K562 (cell line): Measurements from ENCODE around the gene LRP6. TPM values are rescaled to one million over a fixed set of nuclear protein-coding genes. Genes with fewer than 3 reads are reported as not detected.

ENCODE experiments used
- ATAC-seq: fragments of 200-7000 bp; cut with Tn5 transposase; 3 replicates; pipeline ENCODE4 v1.9.1; 2020; ENCODE audit warnings: moderate library complexity
- BruUV-seq: library from RNA; stranded (reverse); fragments of 400-500 nt; replicated peaks from 2 replicates; lab custom pipeline; 2021; lab: Mats Ljungman, UMichigan
- CTCF ChIA-PET: fragments of 300-600 bp; formaldehyde crosslinking; extraction: SDS; loops from one replicate; lab custom pipeline; 2021; ENCODE audit warnings: low intra/inter-chr PET ratio; lab: Yijun Ruan, JAX
- POLR2A ChIA-PET: fragments of 300-600, 350-650 bp; sonication (Branson Sonifier 250); formaldehyde crosslinking; extraction: SDS; loops from one replicate; lab custom pipeline; 2021; ENCODE audit warnings: antibody characterized with exemption, inconsistent platforms; lab: Yijun Ruan, JAX
- DNase-seq, 4 experiments: peaks; one replicate each; pipeline versions ENCODE4 v3.0.0 to v3.0.0-alpha.2; 2011 to 2018; ENCODE audit warnings: low spot score in 3 of 4, mixed read lengths in 3 of 4; ENCODE audit errors: extremely low read depth in 1 of 4
- FAIRE-seq: peaks from 2 replicates; lab custom pipeline; 2011; peaks lifted over from hg19 to GRCh38; lab: Jason Lieb, UNC
- H2AFZ ChIP-seq: 2 replicates; pipeline ENCODE4 v1.6.0; 2011; ENCODE audit warnings: low read depth, low read length, control low read depth, inconsistent platforms
- H3K27ac ChIP-seq: fragments of 200-600 bp; 3 replicates; pipeline ENCODE4 v1.8.0; 2011; ENCODE audit warnings: low read depth, mild to moderate bottlenecking, control low read depth, inconsistent platforms, low read length, moderate library complexity, mixed read lengths; ENCODE audit errors: extremely low read depth
- H3K27me3 ChIP-seq, 2 experiments: fragments of 300-600 bp in 1 of 2; 2 replicates in 1 of 2; 3 replicates in 1 of 2; pipeline versions ENCODE4 v1.6.0 to v1.8.0; 2011; ENCODE audit warnings: inconsistent platforms in 2 of 2, low read length in 2 of 2, mild to moderate bottlenecking in 1 of 2, mixed read lengths in 1 of 2, moderate library complexity in 1 of 2; ENCODE audit not compliant: control insufficient read depth in 2 of 2, insufficient read depth in 2 of 2
- H3K36me3 ChIP-seq: fragments of 300-600 bp; 3 replicates; pipeline ENCODE4 v1.8.0; 2011; ENCODE audit warnings: mild to moderate bottlenecking, low read length, inconsistent platforms; ENCODE audit not compliant: control insufficient read depth, insufficient read depth
- H3K4me1 ChIP-seq, 2 experiments: fragments of 200-600 bp in 1 of 2; replicated peaks in 1 of 2; 2 replicates in 1 of 2; 3 replicates in 1 of 2; pipeline versions ENCODE4 v1.5.1 to v1.8.0; 2011; ENCODE audit warnings: inconsistent platforms in 2 of 2, low read length in 2 of 2, mild to moderate bottlenecking in 1 of 2, mixed read lengths in 1 of 2, moderate library complexity in 1 of 2; ENCODE audit not compliant: control insufficient read depth in 2 of 2, insufficient read depth in 2 of 2
- H3K4me2 ChIP-seq: 2 replicates; pipeline ENCODE4 v1.6.1; 2011; ENCODE audit warnings: low read length, control low read depth, inconsistent platforms, mixed read lengths; ENCODE audit not compliant: insufficient read depth
- H3K4me3 ChIP-seq: fragments of 200-600 bp; sonication (generic), shearing (Covaris generic); 2 replicates; pipeline ENCODE4 v1.5.1; 2016; ENCODE audit warnings: control low read depth, inconsistent platforms
- H3K79me2 ChIP-seq: fragments of 200-600 bp; 3 replicates; pipeline ENCODE4 v1.8.0; 2011; ENCODE audit warnings: low read length, inconsistent platforms; ENCODE audit not compliant: control insufficient read depth, insufficient read depth
- H3K9ac ChIP-seq, 2 experiments: 2 replicates each; pipeline versions ENCODE4 v1.6.0 to v1.6.1; 2011; ENCODE audit warnings: low read depth in 2 of 2, low read length in 2 of 2, control low read depth in 1 of 2, inconsistent platforms in 1 of 2, mild to moderate bottlenecking in 1 of 2, mixed read lengths in 1 of 2; ENCODE audit not compliant: insufficient read depth in 1 of 2
- H3K9me1 ChIP-seq: one replicate; pipeline ENCODE4 v1.6.0; 2011; ENCODE audit warnings: inconsistent platforms, mild to moderate bottlenecking, low read length, moderate library complexity; ENCODE audit not compliant: control insufficient read depth, insufficient read depth
- H3K9me3 ChIP-seq: replicated peaks from 2 replicates; pipeline ENCODE4 v1.5.1; 2011; ENCODE audit warnings: low read depth, low read length, inconsistent platforms; ENCODE audit not compliant: control insufficient read depth, insufficient read depth
- H4K20me1 ChIP-seq: replicated peaks from 2 replicates; pipeline ENCODE4 v1.6.1; 2011; ENCODE audit warnings: low read length, inconsistent platforms, mixed read lengths; ENCODE audit not compliant: control insufficient read depth, insufficient read depth
- BHLHE40 ChIP-seq: IDR thresholded peaks from 2 replicates; pipeline ENCODE4 v1.6.1; 2011; ENCODE audit warnings: low read length, improper control_type of control experiment
- DPF2 ChIP-seq: fragments of 450-650 bp; IDR thresholded peaks from 2 replicates; pipeline ENCODE4 v1.6.1; 2016
- FOXA3 ChIP-seq, 2 experiments: fragments of 450-650 bp in 1 of 2; sonication (generic) in 1 of 2; formaldehyde crosslinking; IDR thresholded peaks in 1 of 2; conservative IDR thresholded peaks in 1 of 2; 2 replicates each; pipeline versions ENCODE4 v1.4.0 to v1.8.0; 2020 to 2022; ENCODE audit warnings: mild to moderate bottlenecking in 2 of 2, missing genetic modification reagents in 1 of 2
- KLF6 ChIP-seq: fragments of 250-450 bp; sonication (Bioruptor Pico); IDR thresholded peaks from 2 replicates; pipeline ENCODE4 v1.4.0; 2020; ENCODE audit warnings: mild to moderate bottlenecking, moderate library complexity, borderline replicate concordance
- NFE2 ChIP-seq: IDR thresholded peaks from 2 replicates; pipeline ENCODE4 v1.6.1; 2014; ENCODE audit warnings: antibody characterized with exemption, low read depth
- PBX2 ChIP-seq, 2 experiments: IDR thresholded peaks in 1 of 2; conservative IDR thresholded peaks in 1 of 2; 2 replicates each; pipeline ENCODE4 v1.6.1; 2016; ENCODE audit warnings: low read depth in 2 of 2, mild to moderate bottlenecking in 1 of 2, missing compliant biosample characterization in 1 of 2, missing genetic modification characterization in 1 of 2, moderate library complexity in 1 of 2
- PTBP1 ChIP-seq: fragments of 200-400 bp; formaldehyde crosslinking; IDR thresholded peaks from 2 replicates; pipeline ENCODE4 v1.6.1; 2017; ENCODE audit warnings: low read depth, low read length
- TOE1 ChIP-seq, 2 experiments: fragments of 450-650 bp in 1 of 2; sonication (generic) in 1 of 2; formaldehyde crosslinking in 1 of 2; IDR thresholded peaks; 2 replicates each; pipeline versions ENCODE4 v1.7.1 to v1.8.0; 2016 to 2022; ENCODE audit warnings: borderline replicate concordance in 2 of 2, mild to moderate bottlenecking in 2 of 2, antibody characterized with exemption in 1 of 2, inconsistent platforms in 1 of 2, low read depth in 1 of 2, missing genetic modification reagents in 1 of 2, moderate library complexity in 1 of 2
- TSC22D4 ChIP-seq: fragments of 450-650 bp; IDR thresholded peaks from 2 replicates; pipeline ENCODE4 v1.6.1; 2016; ENCODE audit warnings: missing genetic modification characterization, missing biosample characterization, control low read depth
- ZNF311 ChIP-seq: fragments of 250-450 bp; sonication (Bioruptor Pico); IDR thresholded peaks from 2 replicates; pipeline ENCODE4 v1.4.0; 2020; ENCODE audit warnings: mild to moderate bottlenecking, moderate library complexity
- ZNF316 ChIP-seq: fragments of 450-650 bp; IDR thresholded peaks from 2 replicates; pipeline ENCODE4 v1.6.1; 2016
- ZNF347 ChIP-seq: fragments of 450-650 bp; formaldehyde crosslinking; IDR thresholded peaks from 2 replicates; pipeline ENCODE4 v1.4.0; 2020; ENCODE audit warnings: low read depth, mild to moderate bottlenecking, moderate library complexity
- ZNF655 ChIP-seq: fragments of 250-450 bp; sonication (Bioruptor Pico); IDR thresholded peaks from 2 replicates; pipeline ENCODE4 v1.5.0; 2021
- WGBS: fragments of 100-300 bp; shearing (Covaris generic); methylation state at CpG from one replicate; pipeline ENCODE4 v1.1.6; 2016; ENCODE audit warnings: low coverage, mixed read lengths; ENCODE audit not compliant: insufficient coverage; ENCODE audit errors: missing lambda C conversion rate; 5-methylcytosine and 5-hydroxymethylcytosine counted together
- in situ Hi-C: fragments of 300-500 bp; cut with MboI; formaldehyde crosslinking; loops from 4 replicates; pipeline ENCODE4 v1.15.0; 2018; ENCODE audit warnings: inconsistent platforms, mixed read lengths
- intact Hi-C: fragments of 100-400 bp; cut with micrococcal nuclease; formaldehyde crosslinking; loops from 2 replicates; pipeline ENCODE4 v1.14.2; 2022
- polyA plus RNA-seq, 8 experiments: library from polyadenylated mRNA; depleted of rRNA in 4 of 8; stranded (reverse) in 5 of 8; unstranded in 3 of 8; fragments of >200 nt; fragmentation: Nextera tagmentation in 2 of 8; fragmentation: Illumina TruSeq in 1 of 8; extraction: Ambion mirVana in 2 of 8; extraction: Trizol in 1 of 8; gene quantifications; 2 replicates each; pipeline versions ENCODE4 v1.2.1 to v1.2.3, GENCODE V29; 2011 to 2014; ENCODE audit warnings: inconsistent platforms in 1 of 8, missing spikeins in 1 of 8
- total RNA-seq, 7 experiments: library from RNA; depleted of rRNA in 6 of 7; stranded (reverse); fragments of >200 nt in 6 of 7; fragmentation: Illumina TruSeq in 2 of 7; extraction: Trizol in 2 of 7; gene quantifications; 2 replicates each; pipeline versions ENCODE4 v1.2.1 to v1.2.3, GENCODE V29; 2011 to 2021; ENCODE audit warnings: low replicate concordance in 1 of 7

The LRP6 gene
- total and polyA plus RNA-seq, 9 of the 15 experiments (the other 6 are each of a cell fraction or from before 2014, with no cell fraction given): 3.0 to 17.0 (median 10.8) TPM

- in situ Hi-C loops (no loop called here), intact Hi-C loops (no loop called here)
- Histone ChIP-seq H4K20me1 (no peaks in the 10 kb centered on the region), H3K9me3 (no peaks in the 10 kb centered on the region), H3K27me3 (no peaks in the 10 kb centered on the region), H3K4me3 (no peak overlapping the region), H3K27ac (no peak overlapping the region), H3K79me2 (no peaks in the 10 kb centered on the region), H3K4me2 (no peak overlapping the region), H3K9me1 (no peaks in the 10 kb centered on the region), H2AFZ (no peak overlapping the region), H3K9ac (no peak overlapping the region), H3K36me3 (peaks cover 23% of the 10 kb centered on the region; the same call in 2 of the 3 replicates), H3K4me1 (no peaks in the 10 kb centered on the region)
- DNase-seq (no peak), ATAC-seq (no peak), FAIRE-seq (no peak)
- WGBS: 95% methylated on average over 8 of the region's 8 CpGs
- ChIA-PET CTCF (no interaction called here), POLR2A (no interaction called here)
- no peak for TF ChIP-seq FOXA3 (CRISPR knock-in tag; conservative IDR thresholded peaks at IDR 0.05 in 1 of 2, IDR thresholded peaks at IDR 0.05 in 1 of 2)
- TF ChIP-seq ZNF347: no peak
- no peak for TF ChIP-seq DPF2
- no peak for TF ChIP-seq PBX2 (CRISPR knock-in tag; IDR thresholded peaks at IDR 0.05; ENCODE audit: low read depth)
- no peak for TF ChIP-seq PBX2 (tag; conservative IDR thresholded peaks at IDR 0.05; ENCODE audit: low read depth)
- no peak for TF ChIP-seq ZNF316
- no peak for TF ChIP-seq TOE1 (IDR thresholded peaks at IDR 0.05; ENCODE audit: borderline replicate concordance)
- TF ChIP-seq TOE1 (CRISPR knock-in tag; IDR thresholded peaks at IDR 0.05; ENCODE audit: borderline replicate concordance, low read depth): no peak
- TF ChIP-seq BHLHE40: no peak
- no peak for TF ChIP-seq KLF6
- no peak for TF ChIP-seq PTBP1
- TF ChIP-seq ZNF311 (CRISPR knock-in tag): no peak
- no peak for TF ChIP-seq TSC22D4 (tag)
- TF ChIP-seq ZNF655 (CRISPR knock-in tag): no peak
- no peak for TF ChIP-seq NFE2
- no TSS peak for BruUV-seq
Observed at GRCh38 chr12:12158858-12159257, 108.0 kb downstream of the LRP6 start.
